A549 (cell line): Measurements from ENCODE around the gene SVIL. TPM values are rescaled to one million over a fixed set of nuclear protein-coding genes. Genes with fewer than 3 reads are reported as not detected.
"Not testable (repeated sequence)": the region's sequence is repeated elsewhere in the genome, so short reads cannot be mapped to it uniquely, and the experiment has no call there.

Source experiments
- ATAC-seq, 2 experiments: fragments of 200-7000 bp in 1 of 2; fragments of >200 bp in 1 of 2; cut with Nextera tagmentation in 1 of 2; cut with Tn5 transposase in 1 of 2; 3 replicates each; pipeline versions ENCODE4 v1.8.0 to v1.9.1; 2018 to 2020; ENCODE audit warnings: mild to moderate bottlenecking in 1 of 2, moderate library complexity in 1 of 2
- CTCF ChIA-PET: fragments of 300-600 bp; sonication (Branson Sonifier 250); formaldehyde crosslinking; extraction: SDS; loops from one replicate; lab custom pipeline; 2021; ENCODE audit warnings: antibody characterized with exemption, inconsistent platforms; lab: Yijun Ruan, JAX
- POLR2A ChIA-PET: fragments of 350-600 bp; formaldehyde crosslinking; extraction: SDS; loops from one replicate; lab custom pipeline; 2021; ENCODE audit warnings: antibody characterized with exemption, inconsistent platforms; lab: Yijun Ruan, JAX
- DNase-seq, 2 experiments: peaks; one replicate each; pipeline versions ENCODE4 v3.0.0 to v3.0.0-alpha.2; 2011 to 2016; ENCODE audit warnings: low read depth in 1 of 2, low spot score in 1 of 2
- FAIRE-seq: peaks from 2 replicates; lab custom pipeline; 2011; peaks lifted over from hg19 to GRCh38; lab: Jason Lieb, UNC
- H3K27ac ChIP-seq, 2 experiments: fragments of >200 bp; sonication (Bioruptor Twin); formaldehyde crosslinking; 3 replicates each; pipeline ENCODE4 v1.5.1; 2016 to 2017
- H3K4me1 ChIP-seq: fragments of >200 bp; sonication (Bioruptor Twin); formaldehyde crosslinking; 3 replicates; pipeline ENCODE4 v1.6.1; 2016
- H3K4me2 ChIP-seq: fragments of >200 bp; sonication (Bioruptor Twin); formaldehyde crosslinking; 3 replicates; pipeline ENCODE4 v1.6.1; 2016
- H3K4me3 ChIP-seq: fragments of >200 bp; sonication (Bioruptor Twin); formaldehyde crosslinking; 3 replicates; pipeline ENCODE4 v1.5.1; 2016
- H3K9me3 ChIP-seq: fragments of >200 bp; sonication (Bioruptor Twin); formaldehyde crosslinking; 3 replicates; pipeline ENCODE4 v1.6.1; 2016
- CBX2 ChIP-seq: fragments of 200-600 bp; sonication (generic); IDR thresholded peaks from 2 replicates; pipeline ENCODE4 v1.6.1; 2016; ENCODE audit warnings: low read depth, mild to moderate bottlenecking, borderline replicate concordance
- CEBPB ChIP-seq, 2 experiments: fragments of >200 bp in 1 of 2; sonication (Bioruptor Twin) in 1 of 2; formaldehyde crosslinking in 1 of 2; IDR thresholded peaks; 2 replicates each; pipeline ENCODE4 v1.6.1; 2012 to 2016
- CHD2 ChIP-seq: fragments of 150-350 bp; IDR thresholded peaks from 2 replicates; pipeline ENCODE4 v1.6.1; 2014; ENCODE audit warnings: low read length; ENCODE audit not compliant: partially characterized antibody
- HEYL ChIP-seq: fragments of 250-450 bp; sonication (Bioruptor Pico); IDR thresholded peaks from 2 replicates; pipeline ENCODE4 v1.8.0; 2021; ENCODE audit warnings: mild to moderate bottlenecking, moderate library complexity
- HOXB5 ChIP-seq: fragments of 250-450 bp; sonication (Bioruptor Pico); IDR thresholded peaks from 2 replicates; pipeline ENCODE4 v1.5.0; 2020; ENCODE audit warnings: mild to moderate bottlenecking, moderate library complexity
- MAZ ChIP-seq: fragments of 150-350 bp; IDR thresholded peaks from 2 replicates; pipeline ENCODE4 v1.6.1; 2014; ENCODE audit warnings: antibody characterized with exemption, low read depth, low read length, borderline replicate concordance
- MYC ChIP-seq: IDR thresholded peaks from 2 replicates; pipeline ENCODE4 v1.6.1; 2012; ENCODE audit warnings: mild to moderate bottlenecking, inconsistent platforms, low read length, improper control_type of control experiment, borderline replicate concordance
- NFE2L2 ChIP-seq: fragments of 150-350 bp; conservative IDR thresholded peaks from 2 replicates; pipeline ENCODE4 v1.6.1; 2014; ENCODE audit warnings: low read length
- NPAS2 ChIP-seq: fragments of 250-450 bp; sonication (Bioruptor Pico); IDR thresholded peaks from 2 replicates; pipeline ENCODE4 v1.8.0; 2022; ENCODE audit warnings: mild to moderate bottlenecking, moderate library complexity, borderline replicate concordance
- PBX3 ChIP-seq: IDR thresholded peaks from 2 replicates; pipeline ENCODE4 v1.6.1; 2012
- RCOR1 ChIP-seq: fragments of 150-350 bp; IDR thresholded peaks from 2 replicates; pipeline ENCODE4 v1.6.1; 2014; ENCODE audit warnings: antibody characterized with exemption, low read length, low read depth
- RFX5 ChIP-seq: fragments of 450-650 bp; IDR thresholded peaks from 2 replicates; pipeline ENCODE4 v1.7.1; 2014; ENCODE audit warnings: antibody characterized with exemption, mild to moderate bottlenecking, moderate library complexity
- RNF2 ChIP-seq: fragments of 200-600 bp; sonication (generic); IDR thresholded peaks from 2 replicates; pipeline ENCODE4 v1.6.1; 2016; ENCODE audit warnings: low read depth, mild to moderate bottlenecking, antibody characterized with exemption, moderate library complexity, borderline replicate concordance
- SMC3 ChIP-seq: fragments of >200 bp; sonication (Bioruptor Twin); formaldehyde crosslinking; IDR thresholded peaks from 3 replicates; pipeline ENCODE4 v1.6.1; 2018; ENCODE audit warnings: inconsistent platforms
- TFCP2L1 ChIP-seq: fragments of 250-450 bp; sonication (Bioruptor Pico); IDR thresholded peaks from 2 replicates; pipeline ENCODE4 v1.5.0; 2021; ENCODE audit warnings: mild to moderate bottlenecking
- ZFP36 ChIP-seq: fragments of 450-650 bp; IDR thresholded peaks from 2 replicates; pipeline ENCODE4 v1.6.1; 2014; ENCODE audit warnings: borderline replicate concordance; ENCODE audit not compliant: partially characterized antibody
- ZSCAN20 ChIP-seq: fragments of 250-450 bp; sonication (Bioruptor Pico); IDR thresholded peaks from 2 replicates; pipeline ENCODE4 v1.8.0; 2022; ENCODE audit warnings: mild to moderate bottlenecking, moderate library complexity
- WGBS: methylation state at CpG from one replicate; pipeline ENCODE4 v1.1.6; 2017; ENCODE audit errors: missing lambda C conversion rate; 5-methylcytosine and 5-hydroxymethylcytosine counted together
- polyA plus RNA-seq, 4 experiments: library from polyadenylated mRNA; depleted of rRNA in 3 of 4; stranded (reverse); fragments of >200 nt; fragmentation: RNase III in 1 of 4; extraction: RNeasy Plus Mini Kit Qiagen cat#74134 plus additional on column Dnase treatment in 1 of 4; gene quantifications; 2 replicates in 3 of 4; 3 replicates in 1 of 4; pipeline ENCODE4 v1.2.3, GENCODE V29; 2011 to 2017

SVIL gene
- polyA plus RNA-seq, 2 of the 4 experiments (the other 2 are of a cell fraction): 12.0 to 20.4 TPM

GRCh38 chr10:29510483-29511157 lies 124.2 kb downstream of the SVIL start:
- H3K4me1 ChIP-seq, DNase-seq, FAIRE-seq, H3K4me2 ChIP-seq, H3K27ac ChIP-seq, H3K9me3 ChIP-seq, POLR2A ChIA-PET, H3K4me3 ChIP-seq, ATAC-seq: not testable (repeated sequence)
- CTCF ChIA-PET: interaction anchor here (1.3 kb wide), 1 partner anchor 14 kb away, joined by 5 read pairs; no protein-coding TSS in a partner anchor
- 100% methylated on average over 12 of the region's 24 CpGs for WGBS

- ATAC-seq (no peak), FAIRE-seq (no peak)
- no peak overlapping the region for H3K4me3 ChIP-seq
- no peak overlapping the region for H3K4me2 ChIP-seq
- TF ChIP-seq TFCP2L1 (CRISPR knock-in tag) (no peak), CHD2 (no peak), SMC3 (no peak), HOXB5 (CRISPR knock-in tag) (no peak), ZFP36 (no peak), CEBPB (IDR thresholded peaks at IDR 0.05) (no peak), ZSCAN20 (CRISPR knock-in tag) (no peak), RCOR1 (no peak), MYC (no peak)
- TF ChIP-seq, all 56 proteins: peak for 0
- CTCF ChIA-PET: interaction anchor here (1.2 kb wide), 1 partner anchor 9 kb away, joined by 8 read pairs; no protein-coding TSS in a partner anchor
- WGBS: 89% methylated on average over 13 of the region's 13 CpGs
- POLR2A ChIA-PET: no interaction called here
- H3K9me3 ChIP-seq: no peaks in the 10 kb centered on the region
- H3K27ac ChIP-seq: no peak overlapping the region
- no peak for DNase-seq
- H3K4me1 ChIP-seq: no peaks in the 10 kb centered on the region
These were observed 126.1 kb downstream of the SVIL start for GRCh38 chr10:29508554-29509244.

- H3K9me3 ChIP-seq, H3K4me2 ChIP-seq, H3K27ac ChIP-seq, POLR2A ChIA-PET, DNase-seq, H3K4me3 ChIP-seq, ATAC-seq, H3K4me1 ChIP-seq: not testable (repeated sequence)
- peak; percentile 49 for FAIRE-seq
- CTCF ChIA-PET: interaction anchor here (0.7 to 0.8 kb wide), 2 partner anchors 10 to 12 kb away, joined by 3 read pairs; no protein-coding TSS in a partner anchor
- 80% methylated on average over 4 of the region's 4 CpGs for WGBS
These were observed 127.0 kb downstream of the SVIL start for GRCh38 chr10:29507750-29508149.

GRCh38 chr10:29506324-29506921 lies 128.3 kb downstream of the SVIL start:
- ATAC-seq, FAIRE-seq, H3K4me2 ChIP-seq, H3K9me3 ChIP-seq, DNase-seq, H3K27ac ChIP-seq, POLR2A ChIA-PET, H3K4me3 ChIP-seq: not testable (repeated sequence)
- CTCF ChIA-PET: interaction anchor here (1.6 kb wide), 1 partner anchor 10 kb away, joined by 4 read pairs; no protein-coding TSS in a partner anchor
- H3K4me1 ChIP-seq: peaks cover 10% of the 10 kb centered on the region; the same call in 2 of the 3 replicates
- 87% methylated on average over 5 of the region's 11 CpGs for WGBS

- Histone ChIP-seq H3K9me3 (no peaks in the 10 kb centered on the region), H3K4me1 (peaks cover 11% of the 10 kb centered on the region; the same call in 2 of the 3 replicates), H3K4me2 (no peak overlapping the region), H3K27ac (0 out of 6 replicates have a peak overlapping the region, but pooled peaks of 1 of the 2 experiments have one; percentile 15), H3K4me3 (no peak overlapping the region)
- FAIRE-seq (no peak), DNase-seq (no peak), ATAC-seq (no peak)
- CTCF ChIA-PET: interaction anchor here (1.5 to 3.2 kb wide), 3 partner anchors 11 to 32 kb away, joined by 4 to 29 read pairs (median 4); no protein-coding TSS in a partner anchor
- TF ChIP-seq CBX2: no peak
- no peak for TF ChIP-seq PBX3
- TF ChIP-seq RFX5: no peak
- TF ChIP-seq HEYL (CRISPR knock-in tag): no peak
- no peak for TF ChIP-seq NFE2L2
- TF ChIP-seq RNF2: no peak
- no peak for TF ChIP-seq MAZ
- no peak for TF ChIP-seq NPAS2
- no peak for TF ChIP-seq ZSCAN20 (CRISPR knock-in tag)
- no peak for TF ChIP-seq SMC3
- 76% methylated on average over 1 of the region's 1 CpG for WGBS
- POLR2A ChIA-PET: no interaction called here
These were observed 132.4 kb downstream of the SVIL start for GRCh38 chr10:29502351-29502750.
